Activated T-helper 17 cell treated with anti-CD3 and anti-CD28 coated beads, Interleukin-2, amount 50 U/mL, for 72 hours (primary cell): ENCODE data around the gene ASB9. TPM values are rescaled to one million over a fixed set of nuclear protein-coding genes. Genes with fewer than 3 reads are reported as not detected.
"Not testable (repeated sequence)": the region's sequence is repeated elsewhere in the genome, so short reads cannot be mapped to it uniquely, and the experiment has no call there.

Experiments
- ATAC-seq: fragments of 150-1000 bp; cut with Tn5 transposase; replicated peaks from 2 replicates; pipeline ENCODE4 v1.10.0; 2021; ENCODE audit warnings: mild to moderate bottlenecking, moderate library complexity
- H3K27ac Mint-ChIP-seq: one replicate; pipeline ENCODE4 v1.8.0; 2022; ENCODE audit warnings: mixed read lengths
- H3K27me3 Mint-ChIP-seq: one replicate; pipeline ENCODE4 v1.8.0; 2022; ENCODE audit warnings: mixed read lengths
- H3K36me3 Mint-ChIP-seq: one replicate; pipeline ENCODE4 v1.8.0; 2022; ENCODE audit warnings: low read depth, mild to moderate bottlenecking, mixed read lengths
- H3K4me1 Mint-ChIP-seq: one replicate; pipeline ENCODE4 v1.8.0; 2022; ENCODE audit warnings: mixed read lengths
- H3K4me3 Mint-ChIP-seq: one replicate; pipeline ENCODE4 v1.8.0; 2022; ENCODE audit warnings: mild to moderate bottlenecking, mixed read lengths
- H3K9me3 Mint-ChIP-seq: one replicate; pipeline ENCODE4 v1.8.0; 2022; ENCODE audit warnings: mixed read lengths
- total RNA-seq, 2 donors: library from RNA; stranded (reverse); gene quantifications; one replicate each; pipeline ENCODE4 v1.2.3, GENCODE V29; 2022

ASB9 gene
- total RNA-seq, 2 donors from 2014 or later, result 1.5 to 3.1 TPM

- no peaks in the 10 kb centered on the region for H3K4me1 Mint-ChIP-seq
- H3K27ac Mint-ChIP-seq, result no peak overlapping the region
- ATAC-seq, result no peak
- H3K27me3 Mint-ChIP-seq, result no peaks in the 10 kb centered on the region
- H3K4me3 Mint-ChIP-seq, result no peak overlapping the region
- H3K9me3 Mint-ChIP-seq, result no peaks in the 10 kb centered on the region
- H3K36me3 Mint-ChIP-seq, result no peaks in the 10 kb centered on the region
These were observed 53.6 kb downstream of the ASB9 start for GRCh38 chrX:15216280-15216679.

- H3K9me3 Mint-ChIP-seq, result no peaks in the 10 kb centered on the region
- no peak for ATAC-seq
- no peaks in the 10 kb centered on the region for H3K36me3 Mint-ChIP-seq
- no peak overlapping the region for H3K4me3 Mint-ChIP-seq
- H3K27me3 Mint-ChIP-seq, result no peaks in the 10 kb centered on the region
- no peaks in the 10 kb centered on the region for H3K4me1 Mint-ChIP-seq
- no peak overlapping the region for H3K27ac Mint-ChIP-seq
These were observed 54.5 kb downstream of the ASB9 start for GRCh38 chrX:15215366-15215765.

GRCh38 chrX:15214588-15214987, 55.3 kb downstream of the ASB9 start:
- Mint-ChIP-seq H3K4me3 (no peak overlapping the region), H3K36me3 (no peaks in the 10 kb centered on the region), H3K27me3 (no peaks in the 10 kb centered on the region), H3K9me3 (no peaks in the 10 kb centered on the region), H3K27ac (no peak overlapping the region), H3K4me1 (no peaks in the 10 kb centered on the region)
- ATAC-seq, result no peak

- H3K4me3 Mint-ChIP-seq, result no peak overlapping the region
- peaks cover 10% of the 10 kb centered on the region for H3K4me1 Mint-ChIP-seq
- no peaks in the 10 kb centered on the region for H3K27me3 Mint-ChIP-seq
- H3K27ac Mint-ChIP-seq, result no peak overlapping the region
- H3K9me3 Mint-ChIP-seq, result no peaks in the 10 kb centered on the region
- no peak for ATAC-seq
- no peaks in the 10 kb centered on the region for H3K36me3 Mint-ChIP-seq
These were observed 60.8 kb downstream of the ASB9 start for GRCh38 chrX:15209096-15209495.

- Mint-ChIP-seq H3K4me3 (peak overlapping the region; percentile 24), H3K4me1 (peaks cover 10% of the 10 kb centered on the region), H3K9me3 (no peaks in the 10 kb centered on the region), H3K36me3 (no peaks in the 10 kb centered on the region), H3K27ac (peak overlapping the region; percentile 89), H3K27me3 (no peaks in the 10 kb centered on the region)
- peak; percentile 56 for ATAC-seq
These were observed 61.9 kb downstream of the ASB9 start for GRCh38 chrX:15207994-15208393.

- peak overlapping the region; percentile 89 for H3K27ac Mint-ChIP-seq
- peak; percentile 67 for ATAC-seq
- peak overlapping the region; percentile 24 for H3K4me3 Mint-ChIP-seq
- no peaks in the 10 kb centered on the region for H3K27me3 Mint-ChIP-seq
- H3K36me3 Mint-ChIP-seq, result no peaks in the 10 kb centered on the region
- peaks cover 10% of the 10 kb centered on the region for H3K4me1 Mint-ChIP-seq
- H3K9me3 Mint-ChIP-seq, result no peaks in the 10 kb centered on the region
These were observed 62.5 kb downstream of the ASB9 start for GRCh38 chrX:15207384-15207783.

GRCh38 chrX:15206306-15206705, 63.6 kb downstream of the ASB9 start:
- Mint-ChIP-seq H3K27me3 (no peaks in the 10 kb centered on the region), H3K4me1 (peaks cover 10% of the 10 kb centered on the region), H3K27ac (no peak overlapping the region), H3K36me3 (no peaks in the 10 kb centered on the region), H3K4me3 (no peak overlapping the region), H3K9me3 (no peaks in the 10 kb centered on the region)
- no peak for ATAC-seq

- Mint-ChIP-seq H3K9me3 (no peaks in the 10 kb centered on the region), H3K27me3 (no peaks in the 10 kb centered on the region), H3K36me3 (no peaks in the 10 kb centered on the region), H3K4me3 (peak overlapping the region; percentile 46), H3K4me1 (peaks cover 10% of the 10 kb centered on the region), H3K27ac (peak overlapping the region; percentile 53)
- peak; percentile 64 for ATAC-seq
These were observed 65.6 kb downstream of the ASB9 start for GRCh38 chrX:15204130-15204751.

GRCh38 chrX:15203694-15204093, 66.2 kb downstream of the ASB9 start:
- no peaks in the 10 kb centered on the region for H3K36me3 Mint-ChIP-seq
- no peak for ATAC-seq
- H3K4me3 Mint-ChIP-seq, result peak overlapping the region; percentile 46
- H3K27me3 Mint-ChIP-seq, result no peaks in the 10 kb centered on the region
- H3K4me1 Mint-ChIP-seq, result peaks cover 10% of the 10 kb centered on the region
- no peaks in the 10 kb centered on the region for H3K9me3 Mint-ChIP-seq
- H3K27ac Mint-ChIP-seq, result peak overlapping the region; percentile 53

GRCh38 chrX:15202454-15203177, 67.3 kb downstream of the ASB9 start:
- no peaks in the 10 kb centered on the region for H3K9me3 Mint-ChIP-seq
- H3K36me3 Mint-ChIP-seq, result no peaks in the 10 kb centered on the region
- peak overlapping the region; percentile 2 for H3K27ac Mint-ChIP-seq
- ATAC-seq, result peak; percentile 64
- H3K4me1 Mint-ChIP-seq, result peaks cover 5% of the 10 kb centered on the region
- no peak overlapping the region for H3K4me3 Mint-ChIP-seq
- H3K27me3 Mint-ChIP-seq, result no peaks in the 10 kb centered on the region

GRCh38 chrX:15200871-15201270, 69.0 kb downstream of the ASB9 start:
- ATAC-seq, result no peak
- Mint-ChIP-seq H3K4me1 (no peaks in the 10 kb centered on the region), H3K9me3 (no peaks in the 10 kb centered on the region), H3K27ac (no peak overlapping the region), H3K4me3 (no peak overlapping the region), H3K27me3 (no peaks in the 10 kb centered on the region), H3K36me3 (no peaks in the 10 kb centered on the region)

- H3K27ac Mint-ChIP-seq, H3K4me3 Mint-ChIP-seq, H3K27me3 Mint-ChIP-seq, H3K4me1 Mint-ChIP-seq, H3K36me3 Mint-ChIP-seq, H3K9me3 Mint-ChIP-seq, ATAC-seq: not testable (repeated sequence)
These were observed 71.2 kb downstream of the ASB9 start for GRCh38 chrX:15198608-15199202.

- ATAC-seq, result no peak
- no peaks in the 10 kb centered on the region for H3K36me3 Mint-ChIP-seq
- no peaks in the 10 kb centered on the region for H3K4me1 Mint-ChIP-seq
- H3K27ac Mint-ChIP-seq, result no peak overlapping the region
- no peaks in the 10 kb centered on the region for H3K27me3 Mint-ChIP-seq
- no peak overlapping the region for H3K4me3 Mint-ChIP-seq
- H3K9me3 Mint-ChIP-seq, result no peaks in the 10 kb centered on the region
These were observed 75.7 kb downstream of the ASB9 start for GRCh38 chrX:15194146-15194545.
